GM10266 (cell line): Measurements from ENCODE around the gene USP54.

Experiments
- DNase-seq: peaks from one replicate; pipeline ENCODE4 v3.0.0; 2012; ENCODE audit errors: extremely low spot score
- TF ChIP-seq, protein P1 (sequence below): IDR thresholded peaks from 2 replicates; pipeline ENCODE4 v1.5.1; 2012; ENCODE audit warnings: mild to moderate bottlenecking, low read depth; ENCODE audit not compliant: control insufficient read depth, insufficient read depth; ENCODE audit errors: missing control alignments

USP54 gene

DNA sequence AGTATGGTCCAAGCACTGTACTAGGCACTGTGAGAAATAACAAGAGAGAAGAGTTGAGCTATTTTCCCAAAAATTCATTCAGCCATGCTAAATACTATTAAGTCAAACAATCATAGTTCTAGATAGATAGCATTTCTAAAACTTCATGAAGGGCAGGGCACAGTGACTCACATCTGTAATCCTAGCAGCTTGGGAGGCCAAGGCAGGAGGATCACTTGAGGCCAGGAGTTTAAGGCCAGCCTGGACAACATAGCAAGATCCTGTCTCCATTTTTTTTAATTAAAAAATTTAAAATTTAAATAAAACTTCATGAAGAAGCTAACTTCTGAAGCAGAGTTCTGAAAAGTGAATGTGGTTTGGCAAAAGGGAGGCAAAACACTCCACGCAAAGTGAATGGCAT lies 29.9 kb downstream of the USP54 start:
- DNase-seq, result no peak
- TF ChIP-seq, protein P1, sequence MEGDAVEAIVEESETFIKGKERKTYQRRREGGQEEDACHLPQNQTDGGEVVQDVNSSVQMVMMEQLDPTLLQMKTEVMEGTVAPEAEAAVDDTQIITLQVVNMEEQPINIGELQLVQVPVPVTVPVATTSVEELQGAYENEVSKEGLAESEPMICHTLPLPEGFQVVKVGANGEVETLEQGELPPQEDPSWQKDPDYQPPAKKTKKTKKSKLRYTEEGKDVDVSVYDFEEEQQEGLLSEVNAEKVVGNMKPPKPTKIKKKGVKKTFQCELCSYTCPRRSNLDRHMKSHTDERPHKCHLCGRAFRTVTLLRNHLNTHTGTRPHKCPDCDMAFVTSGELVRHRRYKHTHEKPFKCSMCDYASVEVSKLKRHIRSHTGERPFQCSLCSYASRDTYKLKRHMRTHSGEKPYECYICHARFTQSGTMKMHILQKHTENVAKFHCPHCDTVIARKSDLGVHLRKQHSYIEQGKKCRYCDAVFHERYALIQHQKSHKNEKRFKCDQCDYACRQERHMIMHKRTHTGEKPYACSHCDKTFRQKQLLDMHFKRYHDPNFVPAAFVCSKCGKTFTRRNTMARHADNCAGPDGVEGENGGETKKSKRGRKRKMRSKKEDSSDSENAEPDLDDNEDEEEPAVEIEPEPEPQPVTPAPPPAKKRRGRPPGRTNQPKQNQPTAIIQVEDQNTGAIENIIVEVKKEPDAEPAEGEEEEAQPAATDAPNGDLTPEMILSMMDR, result no peak

DNA sequence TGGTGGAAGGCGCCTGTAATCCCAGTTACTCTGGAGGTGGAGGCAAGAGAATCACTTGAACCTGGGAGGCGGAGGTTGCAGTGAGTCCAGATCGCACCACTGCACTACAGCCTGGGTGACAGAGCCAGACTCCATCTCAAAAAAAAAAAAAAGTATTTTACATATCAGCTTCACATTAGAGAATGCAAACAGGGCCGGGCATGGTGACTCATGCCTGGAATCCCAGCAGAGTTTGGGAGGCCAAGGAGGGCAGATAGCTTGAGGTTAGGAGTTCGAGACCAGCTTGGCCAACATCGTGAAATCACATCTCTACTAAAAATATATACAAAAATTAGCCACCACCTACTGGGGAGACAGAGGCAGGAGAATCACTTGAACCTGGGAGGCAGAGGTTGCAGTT lies 31.6 kb downstream of the USP54 start:
- TF ChIP-seq, protein P1, result no peak
- no peak for DNase-seq

DNA sequence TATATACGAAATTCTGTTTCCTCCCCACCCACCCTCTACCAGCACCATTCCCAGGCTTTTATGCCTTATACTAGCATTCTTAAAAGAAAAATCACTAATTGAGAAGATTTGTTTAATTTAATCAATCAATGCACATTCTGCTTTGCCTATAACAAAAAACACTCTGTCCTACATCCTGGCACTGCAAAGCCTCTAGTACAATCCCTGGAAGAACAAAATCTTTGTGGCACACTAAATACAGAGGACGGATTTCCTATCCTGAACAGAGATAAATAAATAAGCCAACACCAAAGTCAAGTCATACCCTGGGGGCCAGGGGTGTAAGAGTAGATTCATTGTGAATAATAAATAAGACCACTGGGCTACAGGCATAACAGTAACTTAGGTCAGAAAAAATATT lies 34.3 kb downstream of the USP54 start:
- no peak for DNase-seq
- TF ChIP-seq, protein P1, result no peak

DNA sequence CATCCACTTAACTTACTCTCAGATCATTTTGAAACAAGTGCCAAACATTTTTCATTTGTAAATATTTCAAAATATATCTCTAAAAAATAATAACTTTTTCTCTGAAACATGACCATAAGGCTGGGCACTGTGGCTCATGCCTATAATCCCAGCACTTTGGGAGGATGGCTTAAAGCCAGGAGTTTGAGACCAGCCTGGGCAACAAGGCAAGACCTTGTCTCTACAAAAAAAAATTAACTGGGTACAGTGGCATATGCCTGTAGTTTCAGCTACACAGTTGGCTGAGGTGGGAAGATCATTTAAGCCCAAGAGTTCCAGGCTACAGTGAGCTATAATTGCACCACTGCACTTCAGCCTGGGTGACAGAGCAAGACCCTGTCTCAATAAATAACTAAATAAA lies 36.4 kb downstream of the USP54 start:
- TF ChIP-seq, protein P1, result no peak
- DNase-seq, result no peak

- TF ChIP-seq, protein P1, result no peak
- DNase-seq, result no peak
These were observed 37.4 kb downstream of the USP54 start for GRCh38 chr10:73553761-73554160.

DNA sequence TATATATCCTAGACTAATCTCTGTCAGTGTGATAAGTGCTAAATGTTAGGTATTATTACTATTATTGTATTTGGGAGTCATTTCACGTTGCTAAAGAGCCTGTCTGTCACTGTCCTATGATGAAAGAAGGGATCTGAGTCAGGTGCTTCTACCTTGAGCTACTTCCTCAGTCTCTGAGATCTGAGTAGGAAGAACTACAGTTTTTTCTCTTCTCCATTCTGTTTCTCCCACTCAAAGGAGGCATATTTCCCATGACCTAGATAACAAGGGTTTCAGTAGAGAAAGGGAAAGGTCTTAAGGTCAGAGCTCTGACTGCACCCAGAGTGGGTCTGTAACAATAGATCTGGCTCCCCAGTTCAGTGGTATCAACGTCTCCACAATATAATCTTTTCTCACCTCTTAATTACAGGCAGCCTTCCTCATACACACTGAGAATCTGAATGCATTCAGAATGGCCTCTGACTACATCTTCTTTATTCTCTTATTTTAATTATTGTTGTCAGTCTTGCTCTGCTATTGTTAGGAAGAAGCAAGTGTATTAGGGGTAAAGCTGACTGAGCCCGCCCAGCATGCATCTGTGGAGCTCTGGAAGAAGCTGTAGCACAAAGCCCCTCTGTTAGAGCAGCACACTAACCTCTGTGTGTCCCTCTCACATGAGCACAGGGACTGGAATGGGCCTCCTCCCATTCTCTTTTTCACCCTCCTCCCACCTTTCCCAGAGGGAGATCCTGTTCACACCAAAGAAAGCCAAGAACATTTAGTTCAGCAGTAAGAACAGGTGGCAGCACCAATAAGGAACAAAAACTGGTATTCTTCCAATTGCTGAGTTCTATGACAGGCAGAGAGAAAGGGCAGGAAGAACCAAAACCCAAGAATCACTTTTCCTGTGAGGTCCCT lies 38.1 kb downstream of the USP54 start:
- no peak for DNase-seq
- TF ChIP-seq, protein P1, result no peak

DNA sequence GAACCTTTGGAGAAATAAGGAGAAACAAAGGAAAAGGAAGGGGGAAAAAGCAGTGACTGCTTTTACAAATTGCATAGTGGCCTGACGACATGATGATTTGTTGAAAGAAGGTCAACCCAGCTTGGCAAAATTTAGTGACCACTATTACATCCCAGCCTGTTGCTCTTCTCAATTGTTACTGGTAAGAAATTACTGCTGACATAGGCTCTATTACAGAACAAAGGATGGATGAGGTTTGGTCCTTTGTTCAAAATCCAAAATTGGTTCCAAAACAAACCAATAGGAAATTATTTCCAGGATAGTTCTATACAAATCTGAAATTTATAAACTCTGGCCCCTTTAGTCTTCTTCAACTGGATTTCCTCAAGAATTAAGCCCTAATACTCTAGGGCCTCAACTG lies 39.6 kb downstream of the USP54 start:
- no peak for DNase-seq
- TF ChIP-seq, protein P1, result no peak
